Measurements from ENCODE around the gene CBX7. TPM values are rescaled to one million over a fixed set of nuclear protein-coding genes. Genes with fewer than 3 reads are reported as not detected.

The CBX7 gene
- total and polyA plus RNA-seq, 2 of the 4 experiments (the other 2 are of a cell fraction), result 0.90 to 3.6 TPM

DNA sequence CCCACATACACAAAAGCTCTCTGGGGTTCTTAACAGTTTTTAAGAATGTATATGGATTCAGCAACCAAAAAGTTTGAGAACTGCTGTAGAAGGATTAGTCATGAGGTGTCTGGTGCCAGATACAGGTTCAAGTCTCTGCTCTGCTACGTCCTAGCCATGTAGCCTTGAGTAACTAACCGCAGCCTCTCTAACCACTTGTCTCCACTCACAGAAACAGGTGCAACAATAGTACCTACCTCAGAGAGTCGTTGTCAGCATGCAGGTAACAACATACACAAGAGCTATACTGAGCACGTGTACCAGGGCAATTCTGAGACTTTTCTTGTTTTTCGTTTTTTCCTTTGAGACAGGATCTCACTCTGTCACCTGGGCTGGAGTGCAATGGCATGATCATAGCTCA is 26.9 kb downstream of the CBX7 start:
- in situ Hi-C loops (cut with MboI; ENCODE audit: low sequenced_read_pairs), result no loop called here
- WGBS, 2 experiments (ENCODE audit: extremely low coverage in 2 of 2, insufficient read length in 1 of 2), result 86% methylated on average over 3 of the region's 5 CpGs; no CpG with 5 or more reads in 1 of the 2 experiments
- H2BK20ac ChIP-seq (ENCODE audit: low read depth, low read length), result no peak overlapping the region
- peaks cover 4% of the 10 kb centered on the region; the same call in 1 of the 2 replicates for H3K27me3 ChIP-seq (ENCODE audit: control insufficient read depth, insufficient read depth, low read length)
- H4K20me1 ChIP-seq (ENCODE audit: insufficient read depth, low read length), result no peaks in the 10 kb centered on the region
- H2AK9ac ChIP-seq (replicated peaks; ENCODE audit: low read depth, low read length, poor library complexity), result no peak overlapping the region
- H3K56ac ChIP-seq (ENCODE audit: extremely low read depth, insufficient read depth, low read length), result no peak overlapping the region
- no peak overlapping the region for H2BK120ac ChIP-seq (ENCODE audit: low read depth, low read length)
- dilution Hi-C loops (cut with HindIII; ENCODE audit: low sequenced_read_pairs, unreplicated experiment), result no loop called here
- H4K91ac ChIP-seq (ENCODE audit: insufficient read depth, low read depth, low read length), result no peak overlapping the region
- no TSS peak for BruUV-seq (replicated peaks)
- TF ChIP-seq SMC3 (IDR thresholded peaks at IDR 0.05; ENCODE audit: low read depth, low read length) (no peak), MXI1 (IDR thresholded peaks at IDR 0.05; ENCODE audit: borderline replicate concordance, low read depth, low read length) (no peak), CEBPB (IDR thresholded peaks at IDR 0.05; ENCODE audit: low read depth, low read length) (no peak), BHLHE40 (IDR thresholded peaks at IDR 0.05; ENCODE audit: low read depth, low read length) (no peak), RAD21 (IDR thresholded peaks at IDR 0.05; ENCODE audit: low read length) (no peak), MAFK (IDR thresholded peaks at IDR 0.05; ENCODE audit: low read depth, low read length) (no peak), RCOR1 (IDR thresholded peaks at IDR 0.05; ENCODE audit: insufficient replicate concordance, low read length) (no peak), POLR2A (IDR thresholded peaks at IDR 0.05; ENCODE audit: low read depth, low read length) (no peak), NFE2L2 (IDR thresholded peaks at IDR 0.05; ENCODE audit: low read depth, low read length) (no peak), RFX5 (IDR thresholded peaks at IDR 0.05; ENCODE audit: low read depth, low read length) (no peak), FOS (IDR thresholded peaks at IDR 0.05; ENCODE audit: low read depth, low read length) (no peak), CHD1 (IDR thresholded peaks at IDR 0.05; ENCODE audit: low read depth, low read length) (no peak), MAZ (IDR thresholded peaks at IDR 0.05; ENCODE audit: borderline replicate concordance, low read depth, low read length) (no peak)
- TF ChIP-seq, protein P1, sequence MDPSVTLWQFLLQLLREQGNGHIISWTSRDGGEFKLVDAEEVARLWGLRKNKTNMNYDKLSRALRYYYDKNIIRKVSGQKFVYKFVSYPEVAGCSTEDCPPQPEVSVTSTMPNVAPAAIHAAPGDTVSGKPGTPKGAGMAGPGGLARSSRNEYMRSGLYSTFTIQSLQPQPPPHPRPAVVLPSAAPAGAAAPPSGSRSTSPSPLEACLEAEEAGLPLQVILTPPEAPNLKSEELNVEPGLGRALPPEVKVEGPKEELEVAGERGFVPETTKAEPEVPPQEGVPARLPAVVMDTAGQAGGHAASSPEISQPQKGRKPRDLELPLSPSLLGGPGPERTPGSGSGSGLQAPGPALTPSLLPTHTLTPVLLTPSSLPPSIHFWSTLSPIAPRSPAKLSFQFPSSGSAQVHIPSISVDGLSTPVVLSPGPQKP (IDR thresholded peaks at IDR 0.05; ENCODE audit: borderline replicate concordance, low read depth, low read length), result no peak
- TF ChIP-seq, protein P2, sequence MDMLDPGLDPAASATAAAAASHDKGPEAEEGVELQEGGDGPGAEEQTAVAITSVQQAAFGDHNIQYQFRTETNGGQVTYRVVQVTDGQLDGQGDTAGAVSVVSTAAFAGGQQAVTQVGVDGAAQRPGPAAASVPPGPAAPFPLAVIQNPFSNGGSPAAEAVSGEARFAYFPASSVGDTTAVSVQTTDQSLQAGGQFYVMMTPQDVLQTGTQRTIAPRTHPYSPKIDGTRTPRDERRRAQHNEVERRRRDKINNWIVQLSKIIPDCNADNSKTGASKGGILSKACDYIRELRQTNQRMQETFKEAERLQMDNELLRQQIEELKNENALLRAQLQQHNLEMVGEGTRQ (IDR thresholded peaks at IDR 0.05; ENCODE audit: low read depth, low read length), result no peak
- TF ChIP-seq, protein P3, sequence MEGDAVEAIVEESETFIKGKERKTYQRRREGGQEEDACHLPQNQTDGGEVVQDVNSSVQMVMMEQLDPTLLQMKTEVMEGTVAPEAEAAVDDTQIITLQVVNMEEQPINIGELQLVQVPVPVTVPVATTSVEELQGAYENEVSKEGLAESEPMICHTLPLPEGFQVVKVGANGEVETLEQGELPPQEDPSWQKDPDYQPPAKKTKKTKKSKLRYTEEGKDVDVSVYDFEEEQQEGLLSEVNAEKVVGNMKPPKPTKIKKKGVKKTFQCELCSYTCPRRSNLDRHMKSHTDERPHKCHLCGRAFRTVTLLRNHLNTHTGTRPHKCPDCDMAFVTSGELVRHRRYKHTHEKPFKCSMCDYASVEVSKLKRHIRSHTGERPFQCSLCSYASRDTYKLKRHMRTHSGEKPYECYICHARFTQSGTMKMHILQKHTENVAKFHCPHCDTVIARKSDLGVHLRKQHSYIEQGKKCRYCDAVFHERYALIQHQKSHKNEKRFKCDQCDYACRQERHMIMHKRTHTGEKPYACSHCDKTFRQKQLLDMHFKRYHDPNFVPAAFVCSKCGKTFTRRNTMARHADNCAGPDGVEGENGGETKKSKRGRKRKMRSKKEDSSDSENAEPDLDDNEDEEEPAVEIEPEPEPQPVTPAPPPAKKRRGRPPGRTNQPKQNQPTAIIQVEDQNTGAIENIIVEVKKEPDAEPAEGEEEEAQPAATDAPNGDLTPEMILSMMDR (conservative IDR thresholded peaks at IDR 0.05; ENCODE audit: low read depth, low read length), result no peak
- no peak for ATAC-seq (ENCODE audit: low read depth)
- no peak overlapping the region for H3K4me2 ChIP-seq (ENCODE audit: low read depth, low read length)
- H3K4me1 ChIP-seq (ENCODE audit: control insufficient read depth, insufficient read depth, low read length), result no peaks in the 10 kb centered on the region
- no peak overlapping the region for H3K27ac ChIP-seq (ENCODE audit: insufficient read depth, low read length)
- no peak overlapping the region for H3K4me3 ChIP-seq (ENCODE audit: insufficient read depth, low read depth, low read length)
- H3K4ac ChIP-seq (ENCODE audit: low read depth, low read length), result no peak overlapping the region
- no peak overlapping the region for H3K14ac ChIP-seq (replicated peaks; ENCODE audit: low read depth, low read length)
- H3K79me1 ChIP-seq (ENCODE audit: low read depth in 1 of 2, low read length in 2 of 2), result no peaks in the 10 kb centered on the region
- no peak overlapping the region for H2BK5ac ChIP-seq (ENCODE audit: low read depth, low read length, poor library complexity, severe bottlenecking)
- no peaks in the 10 kb centered on the region for H3K9me3 ChIP-seq (ENCODE audit: control insufficient read depth, insufficient read depth, low read length)
- no peak overlapping the region for H2AK5ac ChIP-seq (ENCODE audit: low read depth, low read length)
- no peaks in the 10 kb centered on the region for H3K36me3 ChIP-seq (ENCODE audit: control insufficient read depth, insufficient read depth, low read length)
- H4K8ac ChIP-seq (ENCODE audit: low read depth in 2 of 2, low read length in 2 of 2), result no peak overlapping the region
- no peaks in the 10 kb centered on the region for H3K9me1 ChIP-seq (ENCODE audit: insufficient read depth, low read length)
- H3K23ac ChIP-seq (ENCODE audit: low read depth, low read length), result no peak overlapping the region
- intact Hi-C loops (cut with micrococcal nuclease), result no loop called here
- H2AFZ ChIP-seq (replicated peaks; ENCODE audit: low read length, poor library complexity), result no peak overlapping the region
- H3K9ac ChIP-seq (ENCODE audit: low read depth, low read length), result no peak overlapping the region
- H4K5ac ChIP-seq (ENCODE audit: low read depth, low read length), result no peak overlapping the region
- no peak for DNase-seq
- POLR2A ChIA-PET (ENCODE audit: unreplicated experiment), result no interaction called here
- H2BK15ac ChIP-seq (ENCODE audit: low read depth, low read length), result no peak overlapping the region
- no peak overlapping the region for H3K18ac ChIP-seq (ENCODE audit: low read depth, low read length)
- CTCF ChIA-PET, result no interaction called here

Measured in IMR-90 (cell line).